HG02623 (cell line): Measurements from ENCODE around the gene ANKFN1.

Source experiments
- ATAC-seq: cut with Tn5 transposase; IDR thresholded peaks from one replicate; pipeline ENCODE4 v1.9.1; 2021; ENCODE audit warnings: moderate library complexity; ENCODE audit not compliant: unreplicated experiment

The ANKFN1 gene

DNA sequence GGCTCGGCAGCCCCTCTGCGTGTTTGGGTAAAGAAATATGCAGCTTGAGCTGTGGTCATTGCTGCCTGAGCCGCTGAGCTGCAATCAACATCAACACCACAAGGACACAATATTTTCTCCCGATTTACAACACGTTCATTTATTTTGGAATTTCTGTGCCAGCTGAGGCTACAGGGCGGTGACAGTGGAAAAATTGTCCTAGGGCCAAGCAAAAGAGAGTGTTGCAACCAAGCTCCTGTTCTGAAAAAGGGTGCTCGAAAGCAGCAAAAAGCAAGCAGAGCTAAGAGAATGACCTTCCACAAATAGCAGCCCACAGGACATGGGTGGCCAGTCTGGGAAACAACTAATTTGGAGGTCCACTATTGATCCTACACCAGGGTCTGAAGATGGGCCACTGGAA lies 404.8 kb downstream of the ANKFN1 start:
- ATAC-seq, result no peak
